NCI-H82 (cell line): ENCODE measurements around the gene ADGRV1.
"Not testable (repeated sequence)": the region's sequence is repeated elsewhere in the genome, so short reads cannot be mapped to it uniquely, and the experiment has no call there.

Experiments
- DNase-seq: peaks from one replicate; lab custom pipeline; 2025; lab: John Stamatoyannopoulos, UW

ADGRV1 gene

DNA sequence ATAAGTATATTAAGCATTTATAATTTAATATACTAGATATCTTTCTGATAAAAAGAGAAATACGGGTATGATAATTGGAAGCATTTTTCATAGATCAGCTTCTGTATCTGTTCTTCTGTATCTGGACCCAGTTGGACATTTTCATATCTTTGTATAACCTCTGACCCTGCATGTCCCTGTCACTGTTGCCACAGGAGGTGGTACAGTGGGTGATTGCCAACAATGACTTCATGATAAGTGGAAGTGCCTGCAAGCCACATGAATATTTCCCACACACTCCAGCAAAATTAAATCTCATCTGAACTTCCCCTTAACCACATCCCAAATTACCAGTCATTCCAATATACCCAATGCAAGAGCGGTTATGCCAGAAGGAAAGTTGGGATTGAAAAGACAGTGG lies 448.1 kb downstream of the ADGRV1 start:
- DNase-seq: no peak

GRCh38 chr5:91007251-91007650 lies 448.7 kb downstream of the ADGRV1 start:
- no peak for DNase-seq

GRCh38 chr5:91007780-91008402 lies 449.3 kb downstream of the ADGRV1 start:
- no peak for DNase-seq

- DNase-seq: no peak
Observed at GRCh38 chr5:91010090-91010489, 451.5 kb downstream of the ADGRV1 start.

DNA sequence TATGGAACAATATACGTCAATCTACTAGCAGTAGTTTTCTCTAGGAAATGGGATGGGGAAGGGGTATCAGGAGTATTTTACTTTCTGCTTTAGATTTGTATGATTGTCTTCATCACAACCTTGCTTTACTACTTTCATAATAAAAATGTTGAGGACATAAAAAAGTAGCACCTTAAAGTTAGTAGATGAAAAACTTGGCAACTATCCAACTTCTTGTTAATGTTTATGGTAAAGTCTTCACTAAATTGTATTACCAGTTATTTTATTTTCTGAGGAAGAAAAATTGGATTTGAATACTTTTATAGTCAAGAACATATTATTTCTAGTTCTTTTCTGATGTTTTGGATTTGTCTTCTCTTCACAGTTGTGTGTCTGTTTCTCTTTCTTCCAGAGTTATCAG lies 452.4 kb downstream of the ADGRV1 start:
- no peak for DNase-seq

GRCh38 chr5:91012867-91013266 lies 454.3 kb downstream of the ADGRV1 start:
- DNase-seq: not testable (repeated sequence)

DNA sequence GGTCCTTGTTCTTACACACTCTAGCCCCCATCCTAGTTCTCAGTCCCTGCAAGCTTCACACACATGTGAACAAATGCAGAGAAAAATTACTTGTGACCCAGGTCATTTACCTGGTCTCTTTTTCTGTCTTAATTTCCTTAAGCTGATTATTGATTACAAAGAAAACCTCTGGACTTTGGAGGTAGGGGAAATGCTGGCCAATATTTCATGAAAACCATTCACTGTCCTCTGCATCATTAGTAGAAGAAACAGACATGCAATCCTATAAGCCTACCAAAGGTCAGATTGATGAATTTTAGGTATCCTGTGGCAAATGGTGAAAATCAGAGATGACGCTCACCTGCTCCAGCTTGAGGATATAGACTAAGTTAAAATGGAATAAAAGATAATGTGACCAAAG lies 457.7 kb downstream of the ADGRV1 start:
- no peak for DNase-seq

- no peak for DNase-seq
Observed at GRCh38 chr5:91016954-91017700, 458.5 kb downstream of the ADGRV1 start.

DNA sequence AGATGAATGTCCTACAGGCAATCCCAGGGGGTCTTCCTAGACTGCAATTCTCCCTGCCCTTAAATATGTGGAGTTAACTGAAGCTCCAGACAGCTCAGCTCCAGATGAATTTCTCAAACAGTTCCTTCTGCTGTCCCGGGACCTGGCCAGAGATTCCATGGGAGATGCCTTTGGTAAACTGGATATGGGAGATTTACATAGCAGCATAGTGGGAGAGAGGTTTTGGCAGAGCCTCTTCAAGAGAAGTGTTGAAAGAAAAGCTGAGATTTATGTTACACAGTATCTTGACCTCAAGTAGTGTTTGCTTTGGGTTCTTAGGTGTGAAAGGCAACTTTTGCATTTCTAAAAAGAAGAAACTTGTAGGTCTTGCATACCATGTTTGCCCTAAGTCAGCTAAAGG lies 459.6 kb downstream of the ADGRV1 start:
- DNase-seq: no peak

- no peak for DNase-seq
Observed at GRCh38 chr5:91018712-91019371, 460.2 kb downstream of the ADGRV1 start.

DNA sequence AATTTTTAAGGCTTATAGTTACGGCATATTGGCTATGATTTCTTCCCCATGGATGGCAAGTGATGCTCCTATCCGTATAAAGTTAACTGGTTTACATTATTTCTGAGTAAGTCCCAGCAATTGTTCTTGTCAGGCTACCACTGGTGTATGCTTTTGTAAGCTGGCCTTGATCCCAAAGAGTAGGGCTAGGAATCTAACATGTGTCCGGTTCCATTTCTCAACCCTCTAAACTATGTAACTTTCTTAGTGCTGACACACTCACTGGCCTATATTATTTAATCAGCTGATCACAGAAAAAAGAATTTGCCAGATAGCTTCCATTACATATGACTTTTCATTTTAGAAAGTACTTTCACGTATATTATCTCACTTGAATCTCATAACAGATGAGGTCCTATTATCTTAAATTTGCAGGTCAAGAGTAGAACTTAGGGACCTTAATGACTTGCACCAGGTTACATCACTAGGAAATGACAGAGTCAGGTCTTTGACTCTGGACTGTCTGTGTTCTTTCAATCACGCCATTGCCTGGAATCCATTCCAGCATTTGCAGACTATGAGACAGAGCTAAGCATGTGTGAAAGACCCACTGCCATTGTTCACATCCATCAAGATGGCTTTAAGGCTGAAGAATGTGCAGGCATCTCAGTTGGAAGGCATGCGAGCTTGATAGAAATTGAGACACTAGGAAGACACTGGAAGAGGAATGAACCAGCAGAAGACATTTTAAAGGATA lies 461.6 kb downstream of the ADGRV1 start:
- no peak for DNase-seq

- no peak for DNase-seq
Observed at GRCh38 chr5:91022518-91022917, 463.9 kb downstream of the ADGRV1 start.

GRCh38 chr5:91024206-91024605 lies 465.6 kb downstream of the ADGRV1 start:
- DNase-seq: no peak

GRCh38 chr5:91024727-91025126 lies 466.1 kb downstream of the ADGRV1 start:
- no peak for DNase-seq

- DNase-seq: no peak
Observed at GRCh38 chr5:91025449-91025848, 466.9 kb downstream of the ADGRV1 start.

DNA sequence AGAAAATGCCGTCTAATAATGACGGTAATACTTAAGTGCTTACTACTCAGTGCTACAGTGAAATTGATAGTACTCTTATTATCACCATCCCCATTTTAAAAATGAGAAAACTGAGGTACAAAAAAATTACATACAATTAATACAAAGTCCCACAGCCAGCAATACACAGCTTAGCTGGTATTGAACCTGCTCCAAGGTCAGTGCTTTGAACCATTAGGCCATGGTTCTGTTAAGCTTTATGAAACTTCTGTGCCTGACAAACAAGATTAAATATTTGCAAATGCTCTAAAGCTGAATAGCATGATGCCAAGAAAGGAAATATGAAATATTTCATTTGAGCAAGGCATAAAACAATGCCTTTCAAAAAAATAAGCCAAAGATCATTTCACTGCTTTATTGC lies 467.4 kb downstream of the ADGRV1 start:
- no peak for DNase-seq

DNA sequence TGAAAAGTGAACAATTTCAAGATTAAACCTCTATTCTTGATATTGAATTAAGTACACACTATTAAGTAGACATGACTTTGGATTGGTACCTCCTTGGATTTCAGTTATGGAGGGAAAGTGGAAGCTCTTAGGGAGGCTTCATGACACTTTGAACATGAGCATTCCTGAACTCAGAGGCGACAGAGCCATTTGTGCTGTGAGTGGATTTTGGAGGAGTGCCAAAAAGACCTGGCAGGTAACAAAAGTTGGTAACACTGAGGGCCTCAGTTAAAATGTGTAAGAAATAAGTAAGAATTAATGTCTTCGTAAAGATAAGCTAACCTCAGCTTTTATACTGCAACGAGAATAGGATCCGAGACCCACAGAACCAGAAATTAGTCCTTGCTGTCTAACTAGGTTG lies 467.9 kb downstream of the ADGRV1 start:
- no peak for DNase-seq

GRCh38 chr5:91027405-91028139 lies 469.0 kb downstream of the ADGRV1 start:
- no peak for DNase-seq

DNA sequence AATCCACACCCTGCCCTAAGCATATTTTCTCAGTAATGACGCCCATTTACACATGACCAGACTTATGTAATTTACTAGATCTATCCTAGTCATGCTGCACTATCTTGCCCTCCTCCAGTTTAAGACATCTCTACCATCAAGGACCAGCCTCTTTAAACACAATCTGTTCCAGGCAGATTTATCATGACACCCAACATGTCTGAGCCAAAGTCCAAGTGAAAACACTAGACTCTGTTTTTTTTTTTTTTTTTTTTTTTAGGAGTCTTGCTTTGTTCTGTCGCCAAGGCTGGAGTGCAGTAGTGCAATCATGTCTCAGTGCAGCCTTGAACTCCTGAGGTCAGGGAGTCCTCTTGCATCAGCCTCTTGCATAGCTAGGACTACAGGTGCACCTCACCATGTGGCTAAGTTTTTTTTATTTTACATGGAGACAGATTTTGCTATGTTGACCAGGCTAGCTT lies 469.9 kb downstream of the ADGRV1 start:
- DNase-seq: no peak

DNA sequence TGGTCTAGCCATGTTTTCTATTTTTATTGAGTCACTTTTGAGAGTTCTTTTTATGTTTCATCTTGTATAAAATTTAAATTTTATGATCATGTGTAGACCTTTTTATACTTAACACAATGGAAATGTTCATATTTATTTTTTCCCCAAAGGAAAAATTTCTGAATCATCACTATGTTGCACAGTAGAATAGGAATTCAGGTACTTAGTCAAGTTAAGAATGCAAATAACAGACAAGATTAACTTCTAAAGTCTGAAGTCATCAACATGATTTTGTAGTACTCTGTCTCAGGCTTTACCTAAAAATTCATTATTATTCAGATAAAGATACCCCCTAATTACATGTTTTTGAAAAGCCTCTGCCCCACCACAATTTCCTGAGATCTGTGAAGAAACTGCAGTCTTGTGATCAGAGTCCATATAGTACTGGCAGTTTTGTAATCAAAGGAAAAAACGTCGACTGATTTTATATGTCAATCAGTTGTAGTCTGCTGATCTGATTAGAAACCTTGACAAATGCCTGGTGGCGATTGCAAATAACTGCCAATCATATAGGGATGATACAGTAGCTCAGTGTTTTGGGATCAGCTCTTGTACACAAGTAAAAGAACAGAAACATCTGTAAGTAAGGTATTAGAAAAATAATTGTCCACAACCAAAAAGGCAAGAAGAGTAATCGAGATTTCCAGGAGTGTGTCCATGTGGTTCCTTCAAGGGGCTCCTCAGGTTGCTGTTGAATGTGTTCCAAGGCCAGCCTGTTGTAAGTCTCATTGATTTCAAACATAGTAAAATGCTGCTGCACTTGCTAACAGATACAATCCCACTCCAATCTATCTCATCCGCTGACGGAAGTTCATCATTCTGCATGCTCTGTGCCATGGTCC lies 472.2 kb downstream of the ADGRV1 start:
- DNase-seq: no peak

- DNase-seq: no peak
Observed at GRCh38 chr5:91031402-91031752, 472.8 kb downstream of the ADGRV1 start.
